SHP77 treated with DMSO at 0.1 percent for 48 hours (cell line): ENCODE measurements around the gene NDFIP1.

ENCODE experiments used
- DNase-seq: peaks from one replicate; lab custom pipeline; 2025; lab: John Stamatoyannopoulos, UW

NDFIP1 gene

DNA sequence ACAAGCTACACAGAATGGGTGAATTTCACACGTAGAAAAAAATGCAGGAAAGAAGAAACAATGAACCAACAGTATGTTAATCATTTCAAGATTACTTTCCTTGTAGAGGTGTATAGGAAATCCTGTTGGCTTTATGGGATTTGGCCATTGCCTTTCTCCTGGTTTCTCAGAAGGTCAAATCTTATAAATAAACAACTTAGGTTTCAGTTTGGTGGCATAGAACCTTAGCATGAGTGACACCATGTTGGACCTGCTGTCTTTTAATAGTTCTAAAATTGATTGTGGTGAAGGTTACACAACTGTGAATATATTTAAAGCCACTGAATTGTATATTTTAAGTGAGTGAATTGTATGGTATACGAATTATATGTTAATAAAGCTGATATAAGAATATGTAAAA lies 16.7 kb upstream of the NDFIP1 start:
- DNase-seq = no peak

DNA sequence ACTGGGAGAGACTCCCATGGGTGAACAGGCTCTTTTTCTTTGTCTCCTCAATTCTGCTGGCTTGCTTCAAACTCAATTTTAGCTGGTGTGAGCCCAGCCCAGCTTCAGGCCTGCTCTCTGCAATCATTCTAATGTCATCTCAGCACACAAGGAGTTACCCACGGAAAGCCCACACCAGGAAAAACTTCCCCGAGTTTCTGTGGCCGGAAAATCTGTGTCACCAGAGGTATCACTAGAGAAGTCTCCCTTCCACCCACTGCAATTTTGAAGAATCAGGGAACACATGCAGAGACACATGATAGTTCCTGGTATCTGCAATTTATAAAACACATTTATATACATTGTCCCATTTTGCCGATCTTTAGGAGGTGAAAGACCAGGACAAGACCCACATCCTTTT lies 13.5 kb upstream of the NDFIP1 start:
- no peak for DNase-seq

DNA sequence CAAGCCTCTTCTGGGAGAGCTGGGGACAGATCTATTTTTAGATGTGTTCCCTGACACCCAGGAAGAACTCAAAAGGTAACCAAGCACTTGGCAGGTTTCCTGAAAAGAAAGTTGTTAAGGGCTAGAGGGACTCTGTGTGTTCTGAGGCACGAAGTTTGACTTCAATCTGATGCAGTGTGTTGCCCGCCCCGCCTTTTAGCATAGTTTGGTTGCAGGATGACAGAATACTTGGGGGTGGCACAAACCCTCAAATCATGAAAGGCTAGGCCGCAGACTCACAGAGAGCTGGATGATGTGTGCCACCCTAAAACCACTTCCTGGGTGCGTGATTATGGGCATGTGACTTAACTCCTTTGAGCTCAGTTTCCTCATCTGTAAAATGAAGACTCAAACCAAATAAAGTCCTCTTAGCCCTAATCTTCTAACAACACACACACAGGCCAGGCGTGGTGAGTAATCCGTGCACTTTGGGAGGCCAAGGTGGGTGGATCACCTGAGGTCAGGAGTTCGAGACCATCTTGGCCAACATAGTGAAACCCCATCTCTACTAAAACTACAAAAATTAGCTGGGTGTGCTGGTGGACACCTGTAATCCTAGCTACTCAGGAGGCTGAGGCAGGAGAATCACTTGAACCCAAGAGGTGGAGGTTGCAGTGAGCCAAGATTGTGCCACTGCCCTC lies 12.8 kb upstream of the NDFIP1 start:
- no peak for DNase-seq

DNA sequence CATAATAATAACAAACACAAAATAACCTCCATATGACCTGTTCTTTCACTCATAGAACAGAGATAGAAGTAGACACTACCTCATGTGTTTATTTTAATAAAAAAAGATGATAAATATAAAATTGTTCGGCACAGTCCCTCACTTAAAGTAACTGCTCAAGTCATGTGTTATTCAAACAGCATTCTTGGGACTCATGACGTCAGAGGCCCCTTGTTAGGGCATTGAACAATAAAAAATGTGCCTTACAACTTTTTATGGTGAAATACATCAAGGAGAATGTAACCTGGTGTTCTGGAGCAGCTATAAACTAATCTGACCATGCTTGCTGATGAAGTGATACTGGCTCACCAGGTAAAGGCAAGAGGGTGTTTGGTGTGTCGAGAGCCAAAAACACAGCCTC lies 12.2 kb upstream of the NDFIP1 start:
- DNase-seq = no peak

DNA sequence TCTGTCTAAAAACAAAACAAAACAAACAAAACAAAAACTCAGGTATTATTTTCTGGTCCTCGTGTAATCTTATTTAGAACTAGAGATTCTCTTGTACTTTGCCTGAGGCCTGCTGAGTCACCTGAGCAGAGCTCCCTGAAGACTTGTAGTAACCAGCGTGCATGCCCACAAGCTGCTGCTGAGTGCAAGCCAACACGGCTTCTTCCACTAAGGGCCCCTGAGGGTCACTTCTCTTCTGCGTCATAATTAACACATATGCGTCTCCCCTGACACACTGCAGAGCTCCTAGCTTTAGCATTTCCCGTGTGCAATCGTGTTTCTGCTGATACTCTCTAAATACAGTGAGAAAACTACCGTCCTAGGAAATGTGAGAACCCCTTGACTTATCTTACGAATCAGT lies 10.9 kb upstream of the NDFIP1 start:
- no peak for DNase-seq

DNA sequence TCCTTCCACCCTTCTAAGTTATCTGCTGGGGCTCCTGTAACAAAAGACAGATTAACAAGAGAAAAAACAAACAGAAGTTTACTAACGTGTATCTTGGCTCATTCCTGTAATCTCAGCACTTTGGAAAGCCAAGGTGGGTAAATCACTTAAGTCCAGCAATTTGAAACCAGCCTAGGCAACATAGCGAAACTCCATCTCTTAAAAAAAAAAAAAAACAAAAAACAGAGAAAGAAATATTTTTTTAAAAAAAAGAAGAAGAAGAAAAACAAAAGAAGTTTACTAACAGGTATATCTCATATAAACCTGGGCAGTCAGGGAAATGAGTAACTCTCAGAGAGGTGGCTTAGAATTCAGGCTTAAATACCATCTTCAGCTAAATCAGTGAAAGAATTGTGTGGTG lies 10.3 kb upstream of the NDFIP1 start:
- no peak for DNase-seq

DNA sequence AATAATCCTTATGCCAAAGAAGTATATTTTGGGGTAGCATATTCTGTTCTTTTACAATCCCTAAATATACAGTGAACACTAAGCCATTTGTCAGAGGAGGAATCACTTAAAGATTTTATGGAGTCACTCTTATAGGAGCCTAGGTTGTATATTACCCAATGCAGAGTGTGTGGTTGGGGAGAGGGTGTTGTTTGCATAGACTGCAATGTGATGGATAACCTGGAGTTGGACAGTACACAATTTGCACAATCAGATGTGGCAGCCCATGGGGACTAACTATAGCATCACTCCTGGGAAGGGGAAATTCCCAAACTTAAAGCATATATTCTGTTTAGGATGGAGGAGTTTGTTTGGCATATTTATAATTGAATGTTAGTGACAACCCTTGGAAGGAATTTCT lies 9.6 kb upstream of the NDFIP1 start:
- no peak for DNase-seq

DNA sequence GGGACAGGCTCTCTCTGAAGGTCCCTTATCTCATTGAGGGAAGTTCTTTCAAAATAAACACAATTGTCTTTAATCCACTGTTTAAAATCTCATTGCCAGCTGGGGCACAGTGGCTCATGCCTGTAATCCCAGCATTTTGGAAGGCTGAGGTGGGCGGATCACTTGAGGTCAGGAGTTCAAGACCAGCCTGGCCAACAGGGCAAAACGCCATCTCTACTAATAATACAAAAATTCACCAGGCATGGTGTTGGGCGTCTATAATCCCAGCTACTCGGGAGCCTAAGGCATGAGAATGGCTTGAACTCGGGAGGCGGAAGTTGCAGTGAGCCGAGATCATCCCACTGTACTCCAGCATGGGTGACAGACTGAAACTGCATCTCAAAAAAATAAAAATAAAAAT lies 8.3 kb upstream of the NDFIP1 start:
- DNase-seq = no peak

DNA sequence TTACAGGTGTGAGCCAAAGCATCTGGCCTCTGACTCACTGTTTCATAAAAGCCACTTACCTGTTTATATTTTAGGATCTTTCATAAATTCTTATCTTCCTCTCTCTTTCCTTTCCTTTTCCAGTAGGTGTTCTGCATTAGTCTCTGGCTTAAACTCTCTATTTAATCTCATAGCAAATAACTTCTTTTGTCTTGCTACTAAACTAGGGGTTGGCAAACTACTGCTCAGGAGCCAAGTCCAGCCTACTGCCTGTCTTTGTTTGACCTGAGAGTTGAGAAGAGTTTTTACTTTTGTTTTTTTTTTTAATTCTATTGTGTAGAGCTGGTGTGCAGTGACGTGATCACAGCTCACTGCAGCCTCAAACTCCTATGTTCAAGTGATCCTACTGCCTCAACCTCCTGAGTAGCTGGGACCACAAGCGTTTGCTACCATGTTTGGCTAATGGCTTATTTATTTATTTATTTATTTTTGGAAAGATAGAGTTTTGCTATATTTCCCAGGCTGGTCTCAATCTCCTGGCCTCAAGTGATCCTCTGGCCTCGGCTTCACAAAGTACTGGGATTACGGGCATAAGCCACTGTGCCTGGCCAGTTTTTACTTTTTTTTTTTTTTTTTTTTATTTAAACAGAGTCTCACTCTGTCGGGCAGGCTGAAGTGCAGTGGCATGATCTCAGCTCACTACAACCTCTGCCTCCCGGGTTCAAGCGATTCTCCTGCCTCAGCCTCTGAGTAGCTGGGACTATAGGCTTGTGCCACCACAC lies 5.4 kb upstream of the NDFIP1 start:
- no peak for DNase-seq

DNA sequence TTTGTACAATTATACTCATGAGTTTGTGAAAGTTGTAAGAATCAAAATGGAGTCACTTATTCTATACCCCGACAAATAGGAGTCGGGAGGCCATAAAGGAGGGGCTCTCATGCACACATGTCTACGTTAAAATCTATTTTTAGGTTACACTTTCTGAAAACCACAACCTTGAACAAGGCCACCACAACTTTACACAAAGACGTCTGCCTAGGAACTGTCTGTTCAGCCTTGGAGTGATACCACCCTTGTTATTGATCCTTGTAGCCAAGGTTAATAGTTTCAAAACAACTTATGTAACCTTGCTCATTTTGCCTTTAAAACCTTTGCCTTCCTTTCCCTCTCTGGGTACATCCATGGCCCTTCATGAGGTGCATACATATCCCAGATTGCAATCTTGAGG lies 4.1 kb upstream of the NDFIP1 start:
- no peak for DNase-seq

DNA sequence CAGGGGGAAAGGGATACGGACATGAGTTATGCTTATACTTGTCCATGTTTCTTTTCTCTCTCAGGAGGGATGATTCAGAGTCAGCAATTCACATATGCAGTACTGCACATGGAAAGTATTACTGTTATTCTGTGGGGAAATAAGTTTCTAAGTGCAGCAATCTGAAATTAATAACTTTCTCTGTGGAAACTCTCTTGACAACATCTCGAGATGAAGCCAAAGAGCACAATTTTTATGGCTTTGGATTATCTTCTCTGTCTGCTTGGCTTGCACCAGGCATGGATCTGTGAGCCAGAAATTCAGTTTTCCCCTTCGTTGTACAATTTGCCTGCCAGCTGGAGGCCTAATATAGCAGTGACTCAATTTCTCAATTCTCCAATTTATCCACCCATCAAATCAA lies 2.5 kb upstream of the NDFIP1 start:
- no peak for DNase-seq

DNA sequence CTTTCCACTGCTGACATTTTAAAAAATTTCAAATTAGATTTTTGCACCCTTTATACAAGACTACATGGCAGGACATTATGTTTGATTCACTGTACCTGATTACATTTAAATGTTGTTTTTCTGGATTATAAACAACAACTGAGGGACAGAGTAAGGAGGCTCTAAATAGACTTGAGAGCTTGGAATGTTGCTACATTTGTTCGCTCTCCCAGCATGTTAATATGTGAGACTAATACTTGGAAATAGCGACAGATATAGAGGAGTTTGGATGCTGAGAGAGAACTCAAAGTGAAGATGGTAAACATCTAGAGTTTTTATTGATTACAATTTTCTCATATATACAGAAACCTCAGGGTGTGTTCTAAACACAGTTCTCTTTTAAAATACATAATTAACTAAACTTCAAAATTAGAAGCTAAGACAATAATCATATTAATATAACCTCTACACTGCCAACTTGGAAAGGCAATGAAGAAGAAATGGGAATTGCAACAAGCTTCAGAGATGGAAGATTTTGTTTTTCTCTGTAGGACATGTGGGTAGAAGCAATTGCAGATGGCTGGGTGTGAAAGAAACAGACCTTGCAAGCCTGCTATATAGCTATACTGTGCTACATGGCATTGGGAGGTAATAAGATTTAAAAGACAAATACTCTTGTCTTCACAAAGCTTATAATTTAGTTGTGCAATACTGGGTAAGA lies 1.4 kb upstream of the NDFIP1 start:
- DNase-seq = no peak

DNA sequence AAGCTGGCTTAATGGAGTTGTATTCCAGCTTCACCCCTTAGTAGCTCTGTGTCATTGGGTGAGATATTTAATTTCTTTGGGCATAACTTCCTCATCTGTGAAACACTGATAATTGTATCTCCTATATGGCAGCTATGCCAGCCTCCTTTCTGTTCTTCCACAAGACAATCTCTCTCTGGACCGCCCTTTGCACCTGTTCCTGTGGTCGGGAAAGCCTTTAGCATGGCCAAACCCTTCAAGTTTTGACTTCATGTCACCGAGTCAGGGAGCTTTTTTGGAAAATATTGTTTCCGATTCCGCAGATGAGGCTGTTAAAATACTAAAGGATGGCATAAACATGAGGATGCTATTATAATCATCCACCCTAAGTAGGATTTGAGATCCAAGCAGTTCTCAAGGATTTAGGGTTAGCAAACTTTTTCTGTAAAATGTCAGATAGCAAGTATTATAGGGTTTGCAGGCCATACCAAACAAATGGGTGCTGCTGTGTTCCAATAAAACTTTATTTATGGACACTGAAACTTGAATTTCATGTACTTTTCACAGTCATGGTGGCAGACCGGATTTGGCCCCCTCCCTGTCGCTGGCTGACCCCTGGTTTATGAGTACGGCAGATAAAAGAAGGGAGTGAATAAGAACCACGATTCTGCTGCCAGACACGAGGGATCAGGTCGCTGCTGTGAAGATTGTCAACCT lies 695 bp upstream of the NDFIP1 start:
- no peak for DNase-seq

DNA sequence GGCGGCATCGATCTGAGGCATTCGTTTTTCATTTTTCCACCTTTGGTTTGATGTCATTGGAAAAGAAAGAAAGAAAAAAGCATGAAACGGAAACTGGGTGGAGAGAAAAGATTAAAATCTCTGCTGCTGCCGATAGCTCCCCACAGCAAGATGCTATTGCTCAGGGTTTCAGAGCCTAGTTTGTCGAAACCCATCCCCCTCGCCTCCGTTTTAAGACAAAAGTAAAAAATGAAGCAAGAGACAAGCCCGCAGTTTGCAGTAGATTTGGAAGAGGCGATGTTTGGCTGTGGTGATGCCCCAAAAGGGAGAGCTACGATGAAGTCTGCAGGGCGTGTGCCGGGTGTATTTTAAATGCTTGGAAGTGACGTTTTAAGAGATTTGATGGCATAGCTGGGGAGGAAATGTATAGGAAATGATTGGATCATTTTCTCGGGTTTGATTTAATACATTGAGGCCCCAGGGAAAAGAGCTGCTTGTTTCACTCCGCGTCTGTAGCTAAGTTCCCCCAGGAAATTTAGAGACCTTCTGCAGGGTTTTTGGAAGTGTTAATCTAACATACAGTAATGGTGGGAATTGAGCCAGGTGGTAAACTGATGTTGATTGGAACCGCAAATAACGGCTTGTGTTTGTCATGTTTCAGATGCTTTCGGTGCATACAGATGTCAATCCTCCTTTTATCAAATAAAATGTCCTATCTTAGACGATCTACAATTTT lies 909 bp downstream of the NDFIP1 start:
- DNase-seq = no peak

DNA sequence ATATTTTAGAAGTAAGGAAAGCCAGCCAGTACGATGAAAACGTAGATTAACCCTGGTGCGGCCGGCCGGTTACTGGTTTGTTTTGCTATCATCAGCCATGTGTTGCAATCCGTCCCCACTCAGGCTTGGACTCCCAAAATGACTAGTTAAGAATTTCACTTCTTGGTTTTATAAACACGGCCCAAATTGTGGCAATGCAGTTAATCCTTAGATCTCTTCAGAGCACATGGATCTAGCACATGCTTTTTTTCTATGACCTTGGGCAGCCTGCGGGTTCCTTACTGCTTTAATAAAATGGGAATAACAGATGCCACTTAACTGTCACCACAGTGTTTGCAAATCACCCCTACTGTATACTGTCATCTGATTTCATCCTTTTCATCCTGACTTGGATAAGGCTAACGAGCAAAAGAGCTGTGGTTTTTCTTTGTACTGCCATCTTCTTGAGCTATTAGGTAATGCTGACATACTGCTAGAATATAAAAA lies 1.5 kb downstream of the NDFIP1 start:
- peak; percentile 12 for DNase-seq

DNA sequence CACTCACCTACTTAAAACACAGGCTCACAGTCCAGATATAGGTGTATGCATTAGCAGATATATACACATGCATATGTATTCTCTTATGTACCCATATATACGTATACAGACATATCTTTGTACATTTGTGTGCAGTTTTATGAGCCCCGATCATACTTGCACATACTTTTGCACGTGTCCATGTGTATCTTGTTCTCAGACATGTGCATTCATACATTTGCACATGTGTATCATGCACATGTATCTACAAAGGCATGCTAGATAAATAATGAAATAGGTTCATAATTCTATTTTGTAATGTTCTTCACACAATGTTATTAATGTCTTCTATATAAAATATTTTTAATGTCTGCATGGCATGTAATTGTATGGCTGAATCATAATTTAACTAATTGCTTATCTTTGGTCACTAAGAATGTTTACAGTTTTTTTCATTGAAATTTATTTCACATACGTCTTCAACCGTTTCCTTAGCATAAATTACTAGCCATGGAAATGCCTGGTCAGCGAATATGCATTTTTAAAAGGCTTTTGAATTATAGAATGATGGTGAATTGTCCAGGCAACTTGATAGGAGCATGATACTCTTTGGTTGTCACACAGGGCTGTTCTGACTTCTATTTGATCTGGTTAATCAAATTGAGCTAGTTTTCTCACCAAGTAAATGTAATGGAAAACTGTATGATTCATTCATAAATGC lies 2.6 kb downstream of the NDFIP1 start:
- no peak for DNase-seq

DNA sequence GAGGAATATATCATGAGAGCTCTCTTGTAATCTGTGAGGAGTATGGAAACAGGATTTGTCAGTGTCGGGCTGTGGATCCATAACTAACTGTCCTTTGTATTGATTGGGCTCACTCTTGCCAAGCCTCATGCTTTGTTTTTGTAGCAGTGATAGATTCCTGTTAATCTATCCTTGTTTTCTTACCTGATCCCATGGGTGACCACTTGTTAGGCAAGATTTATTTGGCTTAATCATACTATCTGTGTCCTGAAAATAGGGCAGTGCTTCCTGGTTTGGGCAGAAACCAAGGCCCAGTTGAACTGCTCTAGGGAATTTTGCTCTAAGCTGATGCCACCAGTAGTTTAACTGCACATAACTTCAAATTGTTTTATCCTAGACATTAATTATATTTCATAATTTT lies 6.1 kb downstream of the NDFIP1 start:
- no peak for DNase-seq

DNA sequence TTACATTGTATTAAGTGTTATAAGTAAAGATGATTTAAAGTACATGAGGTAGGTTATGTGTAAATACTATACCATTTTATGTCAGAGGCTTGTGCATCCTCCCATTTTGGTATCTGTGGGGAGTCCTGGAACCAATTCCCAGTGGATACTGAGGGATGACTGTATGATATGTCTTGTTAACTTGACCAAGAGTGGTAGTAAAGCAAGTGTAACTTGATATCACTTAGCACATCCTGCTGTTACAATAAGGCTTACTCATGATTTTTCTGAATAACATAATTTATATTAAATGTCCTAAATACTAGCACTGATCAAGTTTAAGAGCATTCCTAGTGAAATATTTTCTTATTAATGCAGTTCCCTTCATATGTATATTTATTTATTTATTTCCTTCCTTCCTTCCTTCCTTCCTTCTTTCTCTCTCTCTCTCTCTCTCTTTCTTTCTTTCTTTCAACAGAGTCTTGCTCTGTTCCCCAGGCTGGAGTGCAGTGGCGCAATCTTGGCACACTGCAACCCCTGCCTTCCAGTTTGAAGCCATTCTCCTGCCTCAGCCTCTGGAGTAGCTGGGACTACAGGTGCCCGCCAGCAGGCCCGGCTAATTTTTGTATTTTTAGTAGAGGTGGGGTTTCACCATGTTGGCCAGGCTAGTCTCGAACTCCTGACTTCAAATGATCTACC lies 7.5 kb downstream of the NDFIP1 start:
- DNase-seq = no peak

DNA sequence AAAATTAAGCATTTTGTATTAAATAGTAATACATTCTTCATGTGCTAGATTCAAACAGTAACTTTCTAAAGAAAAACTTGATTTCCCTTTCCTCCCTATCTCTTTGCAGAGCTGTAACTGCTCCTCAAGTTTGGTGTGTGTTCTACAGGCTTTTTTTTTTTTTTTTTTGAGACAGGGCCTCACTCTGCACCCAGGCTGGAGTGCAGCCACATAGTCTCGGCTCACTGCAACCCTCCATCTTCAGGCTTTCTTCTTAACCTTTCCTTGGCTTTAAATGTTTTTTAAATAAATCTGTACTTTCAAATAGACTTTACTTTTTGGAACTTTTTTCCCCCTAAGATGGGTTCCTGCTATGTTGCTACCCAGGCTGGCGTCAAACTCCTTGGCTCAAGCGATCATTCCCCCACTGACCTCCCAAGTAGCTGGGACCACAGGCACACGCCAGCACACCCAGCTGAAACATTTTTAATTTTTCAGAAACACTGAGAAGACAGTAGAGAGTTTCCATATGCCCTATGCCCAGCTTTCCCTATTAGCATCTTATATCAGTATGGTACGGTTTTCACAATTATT lies 9.1 kb downstream of the NDFIP1 start:
- DNase-seq = no peak

DNA sequence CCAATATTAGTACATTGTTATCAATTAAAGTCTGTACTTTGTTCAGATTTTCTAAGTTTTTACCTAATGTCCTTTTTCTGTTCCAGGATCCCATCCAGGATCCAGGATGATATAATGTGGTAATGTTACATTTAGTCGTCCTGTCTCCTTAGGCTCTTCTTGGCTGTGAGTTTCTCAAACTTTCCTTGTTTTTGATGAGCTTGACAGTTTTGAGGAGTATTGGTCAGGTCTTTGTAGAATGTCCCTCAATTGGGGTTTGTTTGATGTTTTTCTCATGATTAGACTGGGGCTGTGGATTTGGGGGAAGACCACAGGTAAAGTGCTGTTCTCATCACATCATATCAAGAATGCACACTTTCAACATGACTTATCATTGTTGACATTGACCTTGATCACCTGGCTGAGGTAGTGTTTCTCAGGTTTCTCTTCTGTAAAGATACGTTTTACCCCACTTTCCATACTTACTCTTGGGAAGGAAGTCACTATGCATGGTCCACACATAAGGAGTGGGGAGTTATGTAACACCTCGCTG lies 9.6 kb downstream of the NDFIP1 start:
- DNase-seq = no peak
